ENCODE measurements around the gene TTLL11. TPM values are rescaled to one million over a fixed set of nuclear protein-coding genes. Genes with fewer than 3 reads are reported as not detected.

TTLL11 gene
- total RNA-seq, 4 donors from 2014 or later = 15.1 to 42.6 (median 29.1) TPM

GRCh38 chr9:121989010-121989409 lies 104.1 kb downstream of the TTLL11 start:
- H3K4me1 ChIP-seq = peaks cover 0 to 11% (median 0%) of the 10 kb centered on the region in 3 donors
- H3K27me3 ChIP-seq = no peaks in the 10 kb centered on the region
- TF ChIP-seq POLR2A (IDR thresholded peaks at IDR 0.05) = no peak
- no peak for TF ChIP-seq POLR2AphosphoS5 (IDR thresholded peaks at IDR 0.05)
- no peak for TF ChIP-seq CTCF (IDR thresholded peaks at IDR 0.05)
- TF ChIP-seq EP300 (IDR thresholded peaks at IDR 0.05) = no peak
- H3K9me3 ChIP-seq = no peaks in the 10 kb centered on the region
- no peak overlapping the region for H3K27ac ChIP-seq
- WGBS, 2 donors (ENCODE audit: low coverage in 1 of 2) = 93 to 100% methylated on average over 1 to 2 of the region's 13 CpGs
- ATAC-seq = no peak
- no peak overlapping the region for H3K4me3 ChIP-seq
- H3K36me3 ChIP-seq = peaks cover 0 to 20% of the 10 kb centered on the region in 2 donors

- peaks cover 0 to 8% (median 0%) of the 10 kb centered on the region in 3 donors for H3K4me1 ChIP-seq
- H3K27me3 ChIP-seq = no peaks in the 10 kb centered on the region
- no peak overlapping the region for H3K4me3 ChIP-seq
- TF ChIP-seq POLR2A (IDR thresholded peaks at IDR 0.05) = no peak
- no peak for TF ChIP-seq CTCF (IDR thresholded peaks at IDR 0.05)
- no peak for TF ChIP-seq POLR2AphosphoS5 (IDR thresholded peaks at IDR 0.05)
- TF ChIP-seq EP300 (IDR thresholded peaks at IDR 0.05) = no peak
- H3K36me3 ChIP-seq = peaks cover 0 to 20% of the 10 kb centered on the region in 2 donors
- H3K27ac ChIP-seq = no peak overlapping the region
- ATAC-seq = no peak
- no peaks in the 10 kb centered on the region for H3K9me3 ChIP-seq
- WGBS, 2 donors (ENCODE audit: low coverage in 1 of 2) = 73 to 79% methylated on average over 7 of the region's 7 CpGs
These were observed 105.8 kb downstream of the TTLL11 start for GRCh38 chr9:121987314-121987713.

GRCh38 chr9:121985792-121986494 lies 107.2 kb downstream of the TTLL11 start:
- Histone ChIP-seq H3K4me3 (no peak overlapping the region), H3K9me3 (no peaks in the 10 kb centered on the region), H3K27ac (no peak overlapping the region), H3K4me1 (peaks cover 0 to 8% (median 0%) of the 10 kb centered on the region in 3 donors), H3K36me3 (peaks cover 0 to 20% of the 10 kb centered on the region in 2 donors), H3K27me3 (no peaks in the 10 kb centered on the region)
- TF ChIP-seq EP300 (IDR thresholded peaks at IDR 0.05) = no peak
- no peak for TF ChIP-seq POLR2AphosphoS5 (IDR thresholded peaks at IDR 0.05)
- ATAC-seq = no peak
- WGBS, 2 donors (ENCODE audit: low coverage in 1 of 2) = 75 to 80% methylated on average over 4 to 9 of the region's 14 CpGs

GRCh38 chr9:121984726-121985402 lies 108.2 kb downstream of the TTLL11 start:
- TF ChIP-seq EP300 (IDR thresholded peaks at IDR 0.05) (no peak), POLR2AphosphoS5 (IDR thresholded peaks at IDR 0.05) (no peak), POLR2A (IDR thresholded peaks at IDR 0.05) (no peak), CTCF (IDR thresholded peaks at IDR 0.05) (no peak)
- 47 to 83% methylated on average over 4 to 7 of the region's 7 CpGs for WGBS, 2 donors (ENCODE audit: low coverage in 1 of 2)
- no peak for ATAC-seq
- H3K36me3 ChIP-seq = peaks cover 0 to 20% of the 10 kb centered on the region in 2 donors
- H3K4me1 ChIP-seq = peaks cover 0 to 8% (median 0%) of the 10 kb centered on the region in 3 donors
- H3K27me3 ChIP-seq = no peaks in the 10 kb centered on the region
- no peaks in the 10 kb centered on the region for H3K9me3 ChIP-seq
- H3K4me3 ChIP-seq = no peak overlapping the region
- H3K27ac ChIP-seq = no peak overlapping the region

GRCh38 chr9:121983736-121984135 lies 109.4 kb downstream of the TTLL11 start:
- no peak for ATAC-seq
- Histone ChIP-seq H3K27me3 (no peaks in the 10 kb centered on the region), H3K9me3 (no peaks in the 10 kb centered on the region), H3K4me3 (no peak overlapping the region), H3K27ac (no peak overlapping the region), H3K36me3 (peaks cover 0 to 9% of the 10 kb centered on the region in 2 donors), H3K4me1 (peaks cover 0 to 8% (median 0%) of the 10 kb centered on the region in 3 donors)
- 75% methylated on average over 1 of the region's 2 CpGs; no CpG with 5 or more reads in 1 of the 2 donors for WGBS, 2 donors (ENCODE audit: low coverage in 1 of 2)
- TF ChIP-seq CTCF (IDR thresholded peaks at IDR 0.05) (no peak), EP300 (IDR thresholded peaks at IDR 0.05) (no peak), POLR2A (IDR thresholded peaks at IDR 0.05) (no peak), POLR2AphosphoS5 (IDR thresholded peaks at IDR 0.05) (no peak)

All from gastroesophageal sphincter (tissue), 4 donors.